ENCODE data around the gene ROPN1.
"Not testable (repeated sequence)": the region's sequence is repeated elsewhere in the genome, so short reads cannot be mapped to it uniquely, and the experiment has no call there.

ROPN1 gene

DNA sequence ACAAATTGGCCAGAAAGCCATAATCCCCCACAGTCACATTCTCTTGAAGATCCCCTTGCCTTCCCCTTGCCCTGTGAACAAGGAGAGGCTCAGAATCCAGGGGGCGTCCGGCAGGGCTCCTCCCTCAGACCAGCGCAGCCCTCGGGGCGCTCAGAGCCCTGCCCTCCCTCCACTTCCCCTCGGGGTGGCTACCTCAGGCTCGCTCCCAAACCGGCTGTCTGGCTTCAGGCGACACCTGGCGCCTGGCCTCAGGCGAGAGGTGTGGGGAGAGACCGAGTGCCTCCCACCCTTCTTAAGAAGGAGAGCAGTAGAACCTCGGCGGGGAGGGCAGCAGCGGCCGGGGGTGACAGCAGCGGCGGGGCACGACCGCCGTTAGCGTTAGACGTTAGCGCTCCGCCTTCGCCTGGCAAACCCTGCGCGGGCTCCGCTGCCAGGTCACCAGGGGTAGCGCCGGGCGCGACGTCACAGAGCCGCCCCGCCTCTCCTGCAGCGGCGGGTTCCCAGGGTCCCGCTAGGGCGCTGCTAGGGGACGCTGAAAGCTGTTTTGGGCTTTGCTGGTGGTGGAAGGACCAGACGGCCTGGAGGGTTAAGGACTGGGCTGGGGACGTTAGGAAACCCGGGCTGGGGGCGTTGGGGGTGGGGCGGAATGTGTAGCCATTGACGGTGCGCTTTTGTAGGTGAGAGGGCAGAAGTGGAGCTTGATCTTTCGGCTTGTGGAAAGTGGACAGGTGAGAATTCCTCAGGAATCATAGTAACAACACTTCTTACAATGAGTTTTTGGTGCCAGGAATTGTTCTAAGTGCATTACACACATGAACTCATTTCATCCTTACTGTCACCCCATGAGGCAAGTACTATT is at the start of gene ROPN1:
ROPN1 (minus strand) TSS at position 395 of the 859 bp plus-strand sequence. CDS start 11,643 bp downstream, outside the sequence.
- H3K9me3 Mint-ChIP-seq; H3K27ac Mint-ChIP-seq; H3K4me1 Mint-ChIP-seq (ENCODE audit: low read depth); H3K36me3 Mint-ChIP-seq (ENCODE audit: low read depth): not testable (repeated sequence)
- Mint-ChIP-seq H3K4me3 (peak within 1 kb of the TSS; percentile 57), H3K27me3 (ENCODE audit: low read depth) (peaks cover 41% of the 10 kb centered on the region)

DNA sequence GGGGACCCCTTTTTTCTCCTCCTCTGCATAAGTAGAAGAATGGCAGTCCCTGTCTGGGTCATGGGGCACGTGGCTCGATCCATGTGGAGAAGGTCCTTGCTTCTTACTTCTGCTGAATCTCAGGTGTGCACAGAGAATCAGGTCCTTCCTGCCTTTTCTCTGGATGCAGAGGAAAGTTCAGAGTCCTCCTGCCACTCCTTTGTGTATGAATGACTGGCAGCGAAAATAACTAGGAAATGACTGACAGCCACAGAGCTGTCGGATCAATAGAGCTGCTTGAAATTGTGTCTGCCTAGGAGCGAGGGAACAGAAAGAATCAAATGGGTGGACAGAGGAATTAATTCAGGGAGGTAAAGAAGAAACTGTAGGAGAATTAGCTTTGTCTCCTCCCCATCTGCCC is 49.6 kb upstream of the ROPN1 start:
- H3K27ac Mint-ChIP-seq: no peak overlapping the region
- H3K9me3 Mint-ChIP-seq: no peaks in the 10 kb centered on the region
- peaks cover 9% of the 10 kb centered on the region for H3K27me3 Mint-ChIP-seq (ENCODE audit: low read depth)
- no peaks in the 10 kb centered on the region for H3K36me3 Mint-ChIP-seq (ENCODE audit: low read depth)
- H3K4me3 Mint-ChIP-seq: no peak overlapping the region
- H3K4me1 Mint-ChIP-seq (ENCODE audit: low read depth): no peaks in the 10 kb centered on the region

DNA sequence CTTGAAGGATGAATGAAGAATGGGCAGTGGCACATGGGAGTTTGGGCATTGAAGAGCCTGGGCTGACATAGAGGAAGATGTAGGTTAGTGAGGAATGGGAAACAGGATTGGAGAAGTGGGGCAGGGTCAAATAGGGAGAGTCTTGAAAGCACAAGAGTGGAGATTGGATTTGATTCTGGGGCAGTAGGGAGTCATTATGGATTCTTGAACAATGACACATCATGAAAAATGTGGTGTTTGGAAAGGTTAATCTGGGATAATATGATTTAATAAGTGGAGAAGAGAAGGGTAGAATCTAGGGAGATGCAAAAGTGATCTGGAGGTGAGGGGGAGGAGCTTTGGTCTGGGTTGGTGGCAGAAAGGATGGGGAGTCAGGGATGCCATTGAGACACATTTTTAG is 45.4 kb upstream of the ROPN1 start:
- Mint-ChIP-seq H3K36me3 (ENCODE audit: low read depth) (no peaks in the 10 kb centered on the region), H3K9me3 (no peaks in the 10 kb centered on the region), H3K4me1 (ENCODE audit: low read depth) (peaks cover 9% of the 10 kb centered on the region), H3K27me3 (ENCODE audit: low read depth) (peaks cover 7% of the 10 kb centered on the region), H3K27ac (no peak overlapping the region), H3K4me3 (no peak overlapping the region)

DNA sequence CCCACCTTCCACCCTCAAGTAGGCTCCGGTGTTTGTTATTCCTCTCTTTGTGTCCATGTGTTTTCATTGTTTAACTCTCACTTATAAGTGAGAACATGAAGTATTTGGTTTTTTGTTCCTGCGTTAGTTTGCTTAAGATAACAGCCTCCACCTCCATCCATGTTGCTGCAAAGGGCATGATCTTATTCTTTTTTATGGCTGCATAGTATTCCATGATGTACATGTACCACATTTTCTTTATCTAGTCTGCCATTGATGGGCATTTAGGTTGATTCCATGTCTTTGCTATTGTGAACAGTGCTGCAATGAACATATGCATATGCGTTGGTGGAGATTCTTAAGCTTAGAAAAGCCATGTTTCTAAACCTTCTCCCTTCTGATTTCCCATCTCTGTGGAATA is 44.3 kb upstream of the ROPN1 start:
- H3K27ac Mint-ChIP-seq; H3K4me3 Mint-ChIP-seq; H3K9me3 Mint-ChIP-seq; H3K36me3 Mint-ChIP-seq (ENCODE audit: low read depth): not testable (repeated sequence)
- peaks cover 19% of the 10 kb centered on the region for H3K27me3 Mint-ChIP-seq (ENCODE audit: low read depth)
- peaks cover 11% of the 10 kb centered on the region for H3K4me1 Mint-ChIP-seq (ENCODE audit: low read depth)

DNA sequence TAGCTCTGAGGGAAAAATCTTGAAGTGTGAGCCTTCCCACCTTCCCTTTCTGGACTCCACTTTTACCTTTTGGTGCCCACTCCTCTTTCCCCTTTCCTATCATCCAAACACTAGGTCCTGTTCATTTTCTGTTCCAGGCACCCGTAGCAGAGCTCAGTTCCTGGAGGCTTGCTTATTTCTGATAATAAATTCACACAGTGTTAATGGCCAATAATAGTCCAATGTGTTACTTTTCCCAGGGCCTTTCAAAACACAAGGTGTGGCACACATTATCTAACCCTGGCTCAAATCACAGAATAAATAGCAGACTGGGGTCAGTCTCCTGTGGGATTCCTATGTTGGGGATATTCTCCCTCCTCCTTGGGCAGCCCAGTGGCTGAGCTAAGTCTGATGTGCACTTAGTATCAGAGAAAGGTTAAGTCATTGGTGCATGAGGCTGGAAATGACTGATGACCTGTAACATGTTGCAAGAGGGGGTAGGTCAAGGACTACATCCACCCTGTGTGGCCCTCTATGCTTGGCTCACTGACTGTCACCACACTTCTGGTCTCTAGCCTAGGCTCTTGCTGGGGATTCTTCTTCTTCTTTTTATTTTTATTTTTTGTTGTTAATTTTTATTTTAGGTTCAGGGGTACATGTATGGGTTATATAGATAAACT is 43.7 kb upstream of the ROPN1 start:
- Mint-ChIP-seq H3K4me3 (no peak overlapping the region), H3K4me1 (ENCODE audit: low read depth) (peaks cover 11% of the 10 kb centered on the region), H3K27ac (no peak overlapping the region), H3K9me3 (no peaks in the 10 kb centered on the region), H3K27me3 (ENCODE audit: low read depth) (peaks cover 22% of the 10 kb centered on the region), H3K36me3 (ENCODE audit: low read depth) (no peaks in the 10 kb centered on the region)

DNA sequence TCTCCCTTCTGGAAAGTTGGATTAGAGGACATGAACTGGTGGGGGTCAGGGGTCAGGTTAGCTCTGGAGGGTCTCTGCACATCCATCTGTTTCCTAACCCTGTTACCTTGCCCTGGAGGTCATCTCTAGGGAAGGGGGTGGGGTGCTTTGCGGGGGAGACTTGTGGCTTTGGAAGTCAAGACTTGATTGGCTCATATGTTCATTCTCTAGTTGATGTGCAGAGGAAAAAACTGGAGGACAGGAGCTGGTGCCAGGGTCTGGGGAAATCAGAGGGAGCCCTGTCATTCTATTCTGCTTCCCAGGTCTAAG is 42.9 kb upstream of the ROPN1 start:
- Mint-ChIP-seq H3K36me3 (ENCODE audit: low read depth) (no peaks in the 10 kb centered on the region), H3K9me3 (no peaks in the 10 kb centered on the region), H3K4me3 (peak overlapping the region; percentile 32), H3K4me1 (ENCODE audit: low read depth) (peaks cover 11% of the 10 kb centered on the region), H3K27me3 (ENCODE audit: low read depth) (peaks cover 24% of the 10 kb centered on the region), H3K27ac (no peak overlapping the region)

DNA sequence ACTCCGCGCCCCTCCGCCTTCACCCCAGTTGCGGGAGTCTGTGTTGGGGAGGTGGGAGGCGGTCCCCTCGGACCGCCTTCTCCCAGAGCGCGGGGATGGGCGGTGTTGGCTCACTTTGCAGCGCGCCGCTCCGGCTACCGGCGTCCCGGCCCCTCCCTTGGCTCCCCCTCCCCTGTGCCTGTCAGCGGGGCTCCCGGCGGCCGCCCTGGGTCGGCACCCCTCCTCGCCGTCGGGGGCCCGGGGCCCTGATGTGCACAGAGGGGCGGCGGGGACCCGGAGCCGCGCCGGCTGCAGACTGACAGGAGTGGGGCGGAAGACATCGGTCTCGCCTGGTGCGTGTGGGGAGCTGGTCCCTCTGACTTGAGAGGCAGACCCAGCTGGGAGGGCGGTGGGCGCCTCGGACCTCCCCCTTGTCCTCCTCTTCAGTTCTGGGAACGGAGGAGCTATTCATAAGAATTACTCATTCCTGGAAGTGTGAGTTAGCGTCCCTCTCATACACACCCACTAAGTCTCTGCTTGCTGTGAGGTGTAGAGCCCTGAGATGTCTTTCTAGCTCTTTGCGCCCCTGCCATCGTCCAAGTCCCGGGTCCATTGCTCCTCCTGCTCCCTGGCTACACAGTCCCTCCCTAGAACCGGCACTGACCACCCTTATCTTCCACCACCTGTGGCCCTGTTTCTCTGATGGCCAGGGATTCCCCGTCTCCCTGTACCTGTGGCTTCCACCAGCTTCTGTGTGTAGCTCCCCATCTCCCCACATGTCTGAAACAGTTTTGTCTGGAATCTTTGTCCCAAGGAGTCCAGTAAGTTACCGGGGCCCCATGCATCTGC is 42.3 kb upstream of the ROPN1 start:
- Mint-ChIP-seq H3K4me3 (peak overlapping the region; percentile 32), H3K9me3 (no peaks in the 10 kb centered on the region), H3K36me3 (ENCODE audit: low read depth) (no peaks in the 10 kb centered on the region), H3K4me1 (ENCODE audit: low read depth) (peaks cover 11% of the 10 kb centered on the region), H3K27me3 (ENCODE audit: low read depth) (peaks cover 25% of the 10 kb centered on the region), H3K27ac (no peak overlapping the region)

DNA sequence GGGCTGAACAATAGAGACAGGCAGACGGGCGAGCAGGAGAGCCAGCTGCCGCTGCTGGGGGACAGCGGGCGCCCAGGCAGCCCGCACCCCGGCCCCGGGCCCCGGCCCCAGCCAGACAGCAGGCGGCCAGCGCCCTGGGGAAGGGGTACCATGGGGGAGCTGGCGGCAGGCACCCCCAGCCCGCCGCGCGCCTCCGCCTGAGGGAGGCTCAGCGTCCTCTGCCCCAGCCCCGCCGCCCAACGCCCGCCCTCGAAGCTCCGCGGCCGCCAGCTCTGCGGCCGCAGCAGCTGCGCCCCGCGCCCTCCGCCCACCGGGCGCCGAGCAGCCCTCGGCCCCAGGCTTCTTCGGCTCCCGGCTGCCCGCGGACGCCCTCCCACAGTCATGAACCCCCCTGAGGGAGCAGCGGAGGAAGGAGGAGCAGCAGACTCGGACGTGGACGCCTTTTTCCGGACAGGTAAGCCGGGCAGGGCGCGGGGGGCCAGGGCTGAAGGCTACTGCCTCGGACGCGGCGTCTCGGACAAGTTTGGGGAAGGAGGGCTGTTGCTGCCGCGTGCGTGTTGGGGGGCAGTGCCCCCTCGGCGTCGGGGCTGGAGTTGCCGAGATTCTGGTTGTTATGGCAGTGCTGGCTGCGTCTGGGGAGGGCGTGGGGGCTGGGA is 41.6 kb upstream of the ROPN1 start, which contains the start of gene KALRN:
KALRN (plus strand) TSS at position 10 of the 656 bp plus-strand sequence.
- Mint-ChIP-seq H3K9me3 (no peaks in the 10 kb centered on the region), H3K4me1 (ENCODE audit: low read depth) (peaks cover 11% of the 10 kb centered on the region), H3K4me3 (peak within 1 kb of the TSS; percentile 81), H3K27ac (no peak within 1 kb of the TSS), H3K27me3 (ENCODE audit: low read depth) (peaks cover 29% of the 10 kb centered on the region), H3K36me3 (ENCODE audit: low read depth) (no peaks in the 10 kb centered on the region)

DNA sequence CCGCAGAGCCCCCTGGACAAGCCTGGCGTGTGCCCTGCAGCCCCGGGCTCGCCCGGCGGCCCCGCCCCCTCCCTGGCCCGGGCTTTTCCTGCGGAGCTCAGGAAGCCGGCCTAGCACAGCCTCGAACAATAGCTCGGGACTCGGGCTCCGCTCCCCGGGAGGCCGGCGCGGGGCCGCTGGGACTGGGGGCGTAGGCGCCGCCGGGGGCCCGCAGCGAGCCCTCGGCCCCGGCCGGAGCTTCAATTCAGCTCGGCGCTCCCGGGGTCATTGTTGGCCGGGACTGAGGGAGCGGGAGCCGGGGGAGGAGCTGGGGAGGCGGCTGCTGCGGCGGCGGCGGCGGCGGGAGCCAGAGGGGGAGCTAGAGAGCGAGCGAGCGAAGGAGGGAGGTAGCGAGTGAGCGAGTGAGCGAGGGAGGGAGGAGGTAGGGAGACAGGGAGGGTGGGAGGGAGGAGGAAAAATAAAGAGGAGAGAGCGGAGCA is 41.0 kb upstream of the ROPN1 start:
- no peak overlapping the region for H3K27ac Mint-ChIP-seq
- H3K4me3 Mint-ChIP-seq: peak overlapping the region; percentile 11
- peaks cover 32% of the 10 kb centered on the region for H3K27me3 Mint-ChIP-seq (ENCODE audit: low read depth)
- H3K36me3 Mint-ChIP-seq (ENCODE audit: low read depth): no peaks in the 10 kb centered on the region
- H3K9me3 Mint-ChIP-seq: no peaks in the 10 kb centered on the region
- H3K4me1 Mint-ChIP-seq (ENCODE audit: low read depth): peaks cover 11% of the 10 kb centered on the region

DNA sequence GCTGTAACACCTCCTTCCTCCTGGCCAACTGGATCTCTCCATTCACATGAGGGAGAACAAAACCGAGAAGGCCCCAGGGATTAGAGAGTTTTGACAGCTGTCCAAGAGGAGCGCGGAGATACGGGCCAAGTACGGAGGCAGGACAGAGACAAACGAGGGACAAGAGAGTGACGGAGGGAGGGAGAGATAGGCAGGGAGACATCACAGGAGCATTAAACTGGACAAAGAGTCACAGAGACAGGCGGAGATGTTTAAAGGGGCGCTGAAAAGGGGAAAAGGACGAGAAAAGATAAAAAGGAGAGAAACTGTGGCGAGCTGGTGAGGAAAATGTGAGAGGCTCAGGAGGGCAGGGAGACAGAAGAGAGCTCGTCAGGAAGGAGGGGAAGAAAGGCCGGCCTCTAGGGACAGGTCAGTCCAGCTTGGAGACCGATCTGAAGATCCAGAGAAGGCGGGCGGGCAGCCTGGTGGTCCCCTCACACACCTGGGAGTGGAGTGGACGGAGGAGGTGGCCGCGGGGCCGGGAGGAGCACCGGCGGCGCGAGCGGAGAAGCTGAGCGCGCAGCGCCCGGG is 40.5 kb upstream of the ROPN1 start:
- Mint-ChIP-seq H3K27ac (no peak overlapping the region), H3K27me3 (ENCODE audit: low read depth) (peaks cover 32% of the 10 kb centered on the region), H3K36me3 (ENCODE audit: low read depth) (no peaks in the 10 kb centered on the region), H3K4me1 (ENCODE audit: low read depth) (peaks cover 11% of the 10 kb centered on the region), H3K4me3 (peak overlapping the region; percentile 81), H3K9me3 (no peaks in the 10 kb centered on the region)

DNA sequence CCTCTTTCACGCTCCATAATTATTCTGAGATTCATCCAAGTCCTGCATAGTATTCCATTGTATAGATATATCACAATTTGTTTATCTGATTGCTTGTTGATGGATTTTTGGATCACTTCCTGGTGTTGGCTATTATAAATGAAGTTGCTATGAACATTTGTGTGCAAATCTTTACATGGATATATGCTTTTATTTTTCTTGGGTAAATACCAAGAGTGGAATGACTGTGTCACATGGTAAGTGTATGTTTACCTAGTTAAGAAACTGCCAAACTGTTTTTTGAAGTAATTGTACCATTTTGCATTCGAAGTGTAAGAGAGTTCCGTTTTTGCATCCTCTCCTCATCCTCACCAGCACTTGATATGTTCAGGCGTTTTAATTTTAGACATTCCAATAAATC is 34.6 kb upstream of the ROPN1 start:
- Mint-ChIP-seq H3K4me1 (ENCODE audit: low read depth) (no peaks in the 10 kb centered on the region), H3K27ac (no peak overlapping the region), H3K27me3 (ENCODE audit: low read depth) (peaks cover 21% of the 10 kb centered on the region), H3K4me3 (no peak overlapping the region), H3K9me3 (no peaks in the 10 kb centered on the region), H3K36me3 (ENCODE audit: low read depth) (no peaks in the 10 kb centered on the region)

DNA sequence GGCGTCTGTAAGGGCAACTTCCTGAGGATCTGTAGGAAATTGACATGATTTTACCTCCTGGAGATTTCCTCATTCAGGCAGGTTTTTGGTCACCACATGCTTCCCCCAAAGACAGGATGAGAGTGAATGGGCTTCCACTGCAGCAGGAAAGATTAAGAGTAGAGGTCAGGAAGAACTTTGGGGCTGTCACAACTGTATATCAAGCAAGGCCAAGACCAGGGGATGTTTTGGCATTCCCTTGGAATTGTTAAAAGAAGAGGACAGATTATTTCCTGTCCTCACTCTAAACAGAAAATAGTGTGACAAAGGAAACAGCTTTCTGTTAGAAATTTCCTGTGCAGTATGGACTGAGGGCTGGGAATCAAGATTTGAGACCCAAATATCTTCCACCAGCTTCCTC is 31.6 kb upstream of the ROPN1 start:
- not testable (repeated sequence) for H3K4me1 Mint-ChIP-seq (ENCODE audit: low read depth); H3K9me3 Mint-ChIP-seq; H3K27ac Mint-ChIP-seq; H3K36me3 Mint-ChIP-seq (ENCODE audit: low read depth); H3K4me3 Mint-ChIP-seq
- peaks cover 12% of the 10 kb centered on the region for H3K27me3 Mint-ChIP-seq (ENCODE audit: low read depth)

DNA sequence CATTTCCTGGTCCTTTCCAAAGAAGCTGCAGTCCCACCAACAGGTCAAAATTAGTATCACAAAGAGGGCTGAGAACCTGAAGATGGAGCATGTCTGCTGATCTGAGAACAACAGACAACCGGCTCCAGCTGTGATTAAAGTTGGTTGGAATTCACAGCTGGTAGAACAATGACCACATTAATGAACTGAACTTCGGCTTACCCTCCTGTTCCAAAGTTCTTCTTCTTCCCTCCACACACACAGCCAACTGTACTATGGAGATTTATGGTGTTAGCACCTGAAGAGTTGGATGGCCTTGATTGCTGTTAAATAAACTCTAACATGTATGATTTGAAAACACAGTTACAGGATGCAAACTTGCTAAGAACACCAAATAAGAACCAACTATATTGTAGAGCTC is 27.4 kb upstream of the ROPN1 start:
- H3K9me3 Mint-ChIP-seq: no peaks in the 10 kb centered on the region

DNA sequence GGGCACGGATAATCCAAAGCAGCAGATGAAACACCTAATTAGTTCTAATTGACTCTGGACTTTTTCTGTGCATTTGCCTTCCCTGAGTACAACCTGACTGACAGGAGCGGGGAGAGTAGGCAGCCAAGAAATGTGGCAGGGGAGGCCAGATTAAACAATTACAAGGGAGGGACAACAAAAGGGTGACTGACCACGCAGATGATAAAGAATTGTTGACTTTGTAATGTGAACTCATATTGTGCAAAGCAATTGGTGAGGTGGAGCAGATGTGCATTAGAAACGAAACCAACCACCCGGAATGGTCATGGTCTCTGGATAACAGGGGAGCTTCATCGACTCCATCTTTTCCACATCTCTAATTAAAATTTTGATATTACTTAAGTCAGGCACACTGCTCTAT is 25.6 kb upstream of the ROPN1 start:
- H3K27ac Mint-ChIP-seq; H3K4me3 Mint-ChIP-seq; H3K9me3 Mint-ChIP-seq; H3K36me3 Mint-ChIP-seq (ENCODE audit: low read depth); H3K4me1 Mint-ChIP-seq (ENCODE audit: low read depth): not testable (repeated sequence)
- H3K27me3 Mint-ChIP-seq (ENCODE audit: low read depth): peaks cover 46% of the 10 kb centered on the region

More for the DNA sequence above, 27.4 kb upstream of the ROPN1 start:
- Mint-ChIP-seq H3K4me1 (ENCODE audit: low read depth) (no peaks in the 10 kb centered on the region), H3K36me3 (ENCODE audit: low read depth) (no peaks in the 10 kb centered on the region), H3K4me3 (no peak overlapping the region), H3K27me3 (ENCODE audit: low read depth) (peaks cover 43% of the 10 kb centered on the region), H3K27ac (no peak overlapping the region)

Measured in T-helper 1 cell treated with Interleukin-12 subunit alpha and Interleukin-12 subunit beta and Interleukin-4 antibody, amounts not matched to agents 30 μg/mL and 1 μg/mL, for 36 hours (primary cell).